DND-41 (cell line): ENCODE data around the gene SLC4A1AP.
"Not testable (repeated sequence)": the region's sequence is repeated elsewhere in the genome, so short reads cannot be mapped to it uniquely, and the experiment has no call there.

ENCODE experiments used
- ATAC-seq: fragments of 200-7000 bp; cut with Tn5 transposase; 3 replicates; pipeline ENCODE4 v1.9.1; 2021; ENCODE audit warnings: low read depth; ENCODE audit not compliant: insufficient read depth
- DNase-seq: peaks from one replicate; pipeline ENCODE4 v3.0.0-alpha.2; 2020
- H2AFZ ChIP-seq: 2 replicates; pipeline ENCODE4 v1.6.0; 2012; ENCODE audit warnings: low read depth, low read length
- H3K27ac ChIP-seq: 2 replicates; pipeline ENCODE4 v1.5.1; 2012; ENCODE audit warnings: low read length, inconsistent platforms
- H3K27me3 ChIP-seq: fragments of 200-600 bp; sonication (generic); 2 replicates; pipeline ENCODE4 v1.6.0; 2012; ENCODE audit warnings: low read length, mild to moderate bottlenecking, inconsistent platforms; ENCODE audit not compliant: insufficient read depth, poor library complexity
- H3K36me3 ChIP-seq: 2 replicates; pipeline ENCODE4 v1.5.1; 2012; ENCODE audit warnings: low read length, inconsistent platforms; ENCODE audit not compliant: insufficient read depth
- H3K4me1 ChIP-seq: 2 replicates; pipeline ENCODE4 v1.5.1; 2012; ENCODE audit warnings: mild to moderate bottlenecking, low read length; ENCODE audit not compliant: insufficient read depth
- H3K4me2 ChIP-seq: 2 replicates; pipeline ENCODE4 v1.6.0; 2012; ENCODE audit warnings: mild to moderate bottlenecking, moderate library complexity, low read length, inconsistent platforms; ENCODE audit not compliant: insufficient read depth
- H3K4me3 ChIP-seq, 2 experiments: fragments of 200-600 bp in 1 of 2; shearing (Covaris generic) in 1 of 2; 2 replicates each; pipeline ENCODE4 v1.5.1; 2012 to 2016; ENCODE audit warnings: inconsistent platforms in 2 of 2, low read length in 2 of 2, mild to moderate bottlenecking in 2 of 2, low read depth in 1 of 2, moderate library complexity in 1 of 2
- H3K79me2 ChIP-seq: 2 replicates; pipeline ENCODE4 v1.6.0; 2012; ENCODE audit warnings: low read length, inconsistent platforms; ENCODE audit not compliant: insufficient read depth
- H3K9ac ChIP-seq: 2 replicates; pipeline ENCODE4 v1.6.0; 2012; ENCODE audit warnings: low read depth, mild to moderate bottlenecking, inconsistent platforms, low read length, moderate library complexity
- H3K9me3 ChIP-seq: 2 replicates; pipeline ENCODE4 v1.5.1; 2012; ENCODE audit warnings: low read length, moderate library complexity, mild to moderate bottlenecking, inconsistent platforms; ENCODE audit not compliant: insufficient read depth, severe bottlenecking
- H4K20me1 ChIP-seq: 2 replicates; pipeline ENCODE4 v1.6.0; 2012; ENCODE audit warnings: low read length; ENCODE audit not compliant: insufficient read depth
- EZH2 ChIP-seq: IDR thresholded peaks from 3 replicates; pipeline ENCODE4 v1.6.1; 2012; ENCODE audit warnings: borderline replicate concordance, low read depth, mild to moderate bottlenecking, moderate library complexity, low read length, inconsistent platforms; ENCODE audit not compliant: severe bottlenecking
- TF ChIP-seq, protein P1 (sequence below): IDR thresholded peaks from 2 replicates; pipeline ENCODE4 v1.5.1; 2012; ENCODE audit warnings: borderline replicate concordance, low read length, moderate library complexity, mild to moderate bottlenecking; ENCODE audit not compliant: poor library complexity, severe bottlenecking; ENCODE audit errors: extremely low read depth

The SLC4A1AP gene

GRCh38 chr2:27621524-27621923 lies 42.2 kb upstream of the SLC4A1AP start:
- Histone ChIP-seq H4K20me1 (no peaks in the 10 kb centered on the region), H3K36me3 (peaks cover 36% of the 10 kb centered on the region; the same call in 1 of the 2 replicates), H3K9ac (no peak overlapping the region), H3K4me1 (peaks cover 5% of the 10 kb centered on the region), H3K9me3 (no peaks in the 10 kb centered on the region), H3K27ac (no peak overlapping the region), H2AFZ (no peak overlapping the region), H3K4me2 (no peak overlapping the region), H3K27me3 (no peaks in the 10 kb centered on the region), H3K79me2 (no peaks in the 10 kb centered on the region), H3K4me3 (no peak overlapping the region)
- TF ChIP-seq EZH2: no peak
- TF ChIP-seq, protein P1, sequence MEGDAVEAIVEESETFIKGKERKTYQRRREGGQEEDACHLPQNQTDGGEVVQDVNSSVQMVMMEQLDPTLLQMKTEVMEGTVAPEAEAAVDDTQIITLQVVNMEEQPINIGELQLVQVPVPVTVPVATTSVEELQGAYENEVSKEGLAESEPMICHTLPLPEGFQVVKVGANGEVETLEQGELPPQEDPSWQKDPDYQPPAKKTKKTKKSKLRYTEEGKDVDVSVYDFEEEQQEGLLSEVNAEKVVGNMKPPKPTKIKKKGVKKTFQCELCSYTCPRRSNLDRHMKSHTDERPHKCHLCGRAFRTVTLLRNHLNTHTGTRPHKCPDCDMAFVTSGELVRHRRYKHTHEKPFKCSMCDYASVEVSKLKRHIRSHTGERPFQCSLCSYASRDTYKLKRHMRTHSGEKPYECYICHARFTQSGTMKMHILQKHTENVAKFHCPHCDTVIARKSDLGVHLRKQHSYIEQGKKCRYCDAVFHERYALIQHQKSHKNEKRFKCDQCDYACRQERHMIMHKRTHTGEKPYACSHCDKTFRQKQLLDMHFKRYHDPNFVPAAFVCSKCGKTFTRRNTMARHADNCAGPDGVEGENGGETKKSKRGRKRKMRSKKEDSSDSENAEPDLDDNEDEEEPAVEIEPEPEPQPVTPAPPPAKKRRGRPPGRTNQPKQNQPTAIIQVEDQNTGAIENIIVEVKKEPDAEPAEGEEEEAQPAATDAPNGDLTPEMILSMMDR: no peak
- DNase-seq (no peak), ATAC-seq (no peak)

DNA sequence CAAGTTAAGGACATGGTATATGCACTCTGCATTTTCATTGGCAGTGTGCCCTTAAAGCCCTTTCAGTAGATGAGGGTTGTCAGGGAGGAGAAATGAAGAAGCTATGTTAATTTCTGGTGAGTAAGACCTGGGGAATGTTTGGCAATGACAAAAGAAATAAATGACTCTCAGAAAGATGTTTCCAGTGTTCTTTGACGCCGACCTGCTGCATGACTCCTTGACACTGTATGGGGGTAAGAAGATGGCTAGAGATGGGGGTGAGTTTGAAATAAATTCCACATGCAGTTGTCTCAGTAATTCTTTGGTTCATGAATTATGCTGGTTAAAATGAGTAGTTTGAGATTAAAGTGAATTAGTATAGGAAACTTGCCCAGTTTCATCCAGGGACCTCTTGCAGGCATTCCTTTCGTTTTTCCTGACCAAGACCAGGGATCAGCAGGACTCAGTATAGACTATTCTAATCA lies 40.7 kb upstream of the SLC4A1AP start:
- Histone ChIP-seq H4K20me1 (no peaks in the 10 kb centered on the region), H2AFZ (no peak overlapping the region), H3K27me3 (no peaks in the 10 kb centered on the region), H3K36me3 (peaks cover 25% of the 10 kb centered on the region; the same call in 1 of the 2 replicates), H3K9me3 (no peaks in the 10 kb centered on the region), H3K4me3 (no peak overlapping the region), H3K79me2 (no peaks in the 10 kb centered on the region), H3K9ac (no peak overlapping the region), H3K4me2 (no peak overlapping the region), H3K4me1 (peaks cover 19% of the 10 kb centered on the region), H3K27ac (no peak overlapping the region)
- DNase-seq: no peak
- no peak for ATAC-seq
- TF ChIP-seq EZH2: no peak
- TF ChIP-seq, protein P1: no peak

- H3K9ac ChIP-seq: no peak overlapping the region
- TF ChIP-seq, protein P1: no peak
- no peak for TF ChIP-seq EZH2
- no peak for ATAC-seq
These were observed 38.7 kb upstream of the SLC4A1AP start for GRCh38 chr2:27624943-27625342.

DNA sequence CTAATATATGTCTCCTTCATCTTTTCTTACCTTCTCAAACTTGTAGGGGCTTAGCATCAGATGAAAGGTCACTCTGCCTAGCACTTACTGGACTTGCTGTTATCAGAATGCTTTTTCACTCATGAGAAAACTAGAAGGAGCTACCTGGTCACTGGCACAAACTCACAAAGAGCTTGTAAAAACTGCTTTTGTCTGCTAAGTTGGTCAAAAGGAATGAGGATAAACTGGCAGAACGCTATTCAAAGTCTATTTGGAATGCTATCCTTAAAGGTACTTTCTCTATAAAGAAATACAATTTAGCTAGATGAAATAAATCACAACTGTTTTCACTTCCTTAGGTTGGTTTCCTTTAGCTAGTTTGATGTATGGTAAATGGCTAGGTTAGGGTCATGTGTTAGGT lies 37.4 kb upstream of the SLC4A1AP start:
- Histone ChIP-seq H3K27ac (peak overlapping the region; percentile 60; the same call in 1 of the 2 replicates), H3K36me3 (peaks cover 25% of the 10 kb centered on the region), H3K79me2 (peaks cover 22% of the 10 kb centered on the region), H3K4me1 (peaks cover 46% of the 10 kb centered on the region)
- DNase-seq, ATAC-seq, H4K20me1 ChIP-seq, H3K27me3 ChIP-seq, H3K9ac ChIP-seq, H3K4me3 ChIP-seq, H2AFZ ChIP-seq, H3K9me3 ChIP-seq, H3K4me2 ChIP-seq: not testable (repeated sequence)

More at GRCh38 chr2:27624943-27625342, 38.7 kb upstream of the SLC4A1AP start:
- H3K4me3 ChIP-seq: no peak overlapping the region
- H3K79me2 ChIP-seq: peaks cover 15% of the 10 kb centered on the region
- no peaks in the 10 kb centered on the region for H4K20me1 ChIP-seq
- peaks cover 33% of the 10 kb centered on the region for H3K4me1 ChIP-seq
- H3K36me3 ChIP-seq: peaks cover 25% of the 10 kb centered on the region; the same call in 1 of the 2 replicates
- H2AFZ ChIP-seq: no peak overlapping the region
- no peak overlapping the region for H3K4me2 ChIP-seq
- no peaks in the 10 kb centered on the region for H3K9me3 ChIP-seq
- H3K27me3 ChIP-seq: no peaks in the 10 kb centered on the region
- H3K27ac ChIP-seq: no peak overlapping the region
- DNase-seq: no peak

- not testable (repeated sequence) for H3K27me3 ChIP-seq, H4K20me1 ChIP-seq, H3K9me3 ChIP-seq, H2AFZ ChIP-seq, H3K4me3 ChIP-seq
- Histone ChIP-seq H3K79me2 (peaks cover 26% of the 10 kb centered on the region), H3K27ac (peak overlapping the region; percentile 86), H3K9ac (peak overlapping the region; percentile 68), H3K4me1 (peaks cover 46% of the 10 kb centered on the region), H3K4me2 (peak overlapping the region; percentile 73), H3K36me3 (peaks cover 24% of the 10 kb centered on the region)
- peak; percentile 21; the same call in 2 of the 3 replicates for ATAC-seq
- peak; percentile 35 for DNase-seq
These were observed 36.8 kb upstream of the SLC4A1AP start for GRCh38 chr2:27626921-27627320.
